NCI-H146 (cell line): ENCODE measurements around the gene PRKCH.

Experiments
- DNase-seq: peaks from one replicate; lab custom pipeline; 2025; lab: John Stamatoyannopoulos, UW

The PRKCH gene

DNA sequence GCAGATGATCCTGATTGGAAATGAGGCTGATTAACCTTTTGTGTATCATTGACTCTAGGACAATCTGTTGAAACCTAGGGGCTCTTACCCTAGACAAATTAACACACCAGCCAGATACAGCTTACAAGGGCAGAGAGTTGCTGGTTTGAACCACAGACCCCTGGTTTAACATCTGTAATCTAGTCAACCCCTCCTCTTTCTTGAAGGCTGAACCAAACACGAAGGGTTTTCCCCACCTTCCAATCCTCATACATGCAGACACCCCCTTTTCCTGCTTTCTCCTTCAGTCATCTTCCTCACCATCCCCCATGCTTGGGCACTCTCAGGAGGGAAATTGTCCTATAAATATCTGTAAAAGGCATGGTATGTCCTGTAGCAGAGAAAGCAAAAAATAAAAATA lies 247.9 kb downstream of the PRKCH start:
- DNase-seq = no peak

DNA sequence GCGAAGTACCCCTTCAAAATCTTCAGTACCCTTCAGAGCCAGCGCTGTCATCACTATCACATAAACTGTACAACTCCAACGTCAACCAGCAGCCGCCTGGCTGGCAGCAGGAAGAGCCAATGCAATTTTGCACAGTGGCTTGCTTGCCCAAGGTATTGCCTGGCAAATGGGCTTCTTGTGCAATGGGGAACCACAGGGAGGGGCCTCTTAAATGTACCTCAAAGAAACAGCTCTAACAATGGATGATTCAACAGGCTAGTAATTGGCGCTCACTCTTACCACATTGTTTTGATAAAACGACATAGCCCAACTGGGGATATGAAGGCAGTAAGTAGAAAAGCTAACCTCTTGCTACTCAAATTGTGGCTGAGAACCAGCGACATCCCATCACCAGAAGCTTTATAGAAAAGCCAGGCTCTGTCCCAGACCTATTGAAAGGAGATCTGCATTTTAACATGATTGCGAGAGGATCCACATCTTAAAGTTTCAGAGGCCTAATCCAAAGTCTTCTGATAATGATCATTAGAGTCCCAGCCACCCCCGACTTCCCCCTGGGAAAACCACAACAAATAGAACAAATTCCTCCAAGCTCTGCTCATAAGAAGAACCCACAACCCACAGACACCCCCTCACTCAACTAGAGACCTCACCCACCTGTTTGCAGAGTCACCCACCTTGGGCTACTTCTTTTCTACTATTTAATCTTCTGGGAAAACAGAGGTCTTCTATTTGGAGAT lies 248.6 kb downstream of the PRKCH start:
- no peak for DNase-seq

DNA sequence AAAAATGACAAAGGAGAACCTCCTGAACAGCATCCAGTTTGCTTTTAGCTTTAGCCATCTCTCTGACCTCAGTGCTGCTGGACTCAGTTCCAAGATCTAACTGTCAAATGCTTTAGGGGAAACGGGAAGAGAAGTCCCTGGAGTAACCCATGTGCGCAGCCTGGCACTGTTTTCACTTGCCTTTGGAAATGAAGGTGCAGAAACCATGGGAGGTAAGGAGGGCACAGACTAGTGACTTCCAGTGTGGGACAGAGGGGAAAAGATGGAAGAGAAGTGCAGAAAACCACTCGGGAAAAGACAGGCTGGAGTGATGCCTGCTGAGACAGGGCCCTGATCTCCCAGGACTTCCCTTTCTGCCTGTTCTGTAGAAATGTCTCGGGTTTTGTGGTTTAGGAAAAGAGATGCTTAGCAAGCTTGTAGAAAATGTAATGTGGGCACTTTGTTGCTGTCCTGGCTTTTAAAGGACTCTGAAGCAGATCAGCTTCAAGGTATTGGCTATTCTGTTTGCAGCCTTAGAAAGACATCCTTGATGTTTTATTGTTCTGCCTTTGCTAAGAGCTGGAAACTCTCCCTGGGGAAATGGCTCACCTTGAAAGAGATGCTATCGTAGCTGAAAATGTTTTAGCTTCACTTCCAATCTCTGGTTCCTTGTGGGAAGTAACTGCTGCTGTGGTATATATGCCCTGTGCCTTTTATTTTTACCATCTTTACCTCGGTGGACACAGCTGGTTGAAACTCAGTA lies 249.3 kb downstream of the PRKCH start:
- DNase-seq = no peak

DNA sequence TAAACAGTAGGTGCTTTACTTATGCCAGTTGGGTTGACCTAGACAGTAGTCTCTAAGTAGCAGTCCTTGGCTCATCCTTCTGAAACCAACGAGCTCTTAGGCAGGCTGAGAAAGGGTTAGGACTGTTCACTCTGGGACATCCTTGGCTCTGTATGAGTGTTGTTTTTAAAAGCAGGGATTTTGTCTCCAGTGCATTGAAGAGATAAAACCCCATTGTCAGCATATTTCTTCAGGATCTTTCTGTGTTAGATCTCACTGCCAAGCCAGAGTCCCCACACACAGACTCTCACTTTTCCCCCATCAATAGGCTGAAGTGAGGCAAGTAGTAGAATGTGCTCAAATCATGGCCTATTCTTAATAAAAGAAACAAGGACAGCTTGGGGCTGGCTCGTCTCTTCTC lies 250.5 kb downstream of the PRKCH start:
- DNase-seq = no peak

DNA sequence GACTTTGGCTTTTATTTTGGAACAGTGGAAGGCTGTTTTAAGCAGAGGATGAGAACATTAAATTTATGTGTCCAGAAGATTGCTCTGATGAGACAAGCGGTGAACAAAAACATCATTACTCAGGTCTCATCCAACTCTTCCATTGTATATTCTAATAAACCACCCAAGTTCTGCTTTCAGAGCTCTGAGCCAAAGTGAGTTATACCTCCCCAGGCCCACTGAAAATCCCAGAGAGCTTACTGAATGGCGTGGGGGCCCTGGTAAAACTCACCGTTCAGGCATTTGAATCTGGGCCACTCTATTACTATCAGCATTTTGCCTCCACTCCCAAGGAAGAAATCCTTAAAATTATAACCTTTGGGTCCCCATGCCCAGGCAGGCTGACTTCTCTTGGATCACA lies 251.9 kb downstream of the PRKCH start:
- no peak for DNase-seq

DNA sequence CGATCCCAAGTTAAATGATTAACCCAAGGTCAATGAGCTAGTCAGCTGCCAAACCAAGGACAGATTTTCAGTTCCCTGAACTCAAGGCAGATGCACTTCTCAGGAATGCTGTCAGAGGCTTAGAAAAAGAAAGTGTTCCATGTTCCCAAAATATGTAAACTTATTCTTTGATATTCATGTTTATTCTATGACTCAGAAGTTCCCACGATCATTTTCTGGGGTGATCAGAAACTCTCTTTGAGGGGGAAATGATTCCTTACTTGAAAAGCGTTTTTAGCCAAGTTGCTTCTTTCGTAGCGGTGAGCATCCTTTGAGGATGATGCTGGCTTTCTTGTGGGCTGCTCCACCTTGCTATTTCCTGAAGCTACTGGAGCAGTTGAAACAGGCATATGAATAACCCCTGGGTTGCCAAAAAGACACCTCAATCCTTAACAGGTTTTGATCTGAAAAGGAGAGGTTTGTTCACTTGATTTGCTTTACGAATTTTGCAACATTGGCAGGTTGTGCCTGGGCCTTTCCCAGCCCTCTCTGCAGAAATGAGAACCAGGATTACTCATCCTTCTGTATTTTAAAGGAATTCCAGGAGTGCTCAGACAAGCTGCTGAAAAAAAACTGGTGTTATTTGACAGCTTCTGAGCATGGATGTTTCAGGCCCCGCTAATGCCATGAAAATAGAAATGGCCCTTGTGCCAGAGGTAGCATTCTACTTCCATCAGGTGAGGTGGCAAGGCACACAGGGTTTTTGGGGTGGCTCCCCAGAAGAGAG lies 252.6 kb downstream of the PRKCH start:
- DNase-seq = no peak

DNA sequence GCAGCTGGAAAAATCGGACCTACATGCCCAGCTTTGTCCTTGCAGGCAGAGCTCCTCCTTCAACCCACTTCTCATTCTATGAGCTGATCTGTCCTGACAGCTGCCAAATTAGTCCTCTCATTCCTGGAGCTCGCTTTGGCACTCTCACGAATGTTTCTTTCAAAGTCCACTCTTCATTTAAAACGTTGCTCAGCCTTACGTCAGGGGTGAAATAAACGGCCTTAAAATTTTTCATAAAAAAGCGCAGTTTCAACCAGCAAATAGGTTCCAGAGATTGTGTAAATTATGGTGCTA lies 253.1 kb downstream of the PRKCH start:
- DNase-seq = no peak

DNA sequence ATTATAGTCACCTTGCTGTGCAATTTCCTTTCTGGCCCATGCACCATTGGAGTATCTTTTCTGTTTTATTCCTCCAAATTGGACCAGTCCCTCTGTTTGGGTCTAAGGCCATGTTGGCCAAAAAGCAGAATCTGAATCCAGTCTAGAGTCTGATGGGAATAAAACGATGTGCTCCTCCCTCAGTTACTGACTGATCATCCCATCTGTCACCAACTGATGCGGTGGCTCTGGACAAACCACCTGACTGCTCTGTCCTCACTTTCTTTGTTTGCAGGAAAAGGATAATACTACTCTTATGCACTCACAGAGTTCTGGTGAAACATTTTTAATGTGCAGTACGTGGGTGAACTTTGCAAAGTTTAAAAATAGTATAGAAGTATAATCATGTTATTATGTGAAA lies 253.7 kb downstream of the PRKCH start:
- no peak for DNase-seq

DNA sequence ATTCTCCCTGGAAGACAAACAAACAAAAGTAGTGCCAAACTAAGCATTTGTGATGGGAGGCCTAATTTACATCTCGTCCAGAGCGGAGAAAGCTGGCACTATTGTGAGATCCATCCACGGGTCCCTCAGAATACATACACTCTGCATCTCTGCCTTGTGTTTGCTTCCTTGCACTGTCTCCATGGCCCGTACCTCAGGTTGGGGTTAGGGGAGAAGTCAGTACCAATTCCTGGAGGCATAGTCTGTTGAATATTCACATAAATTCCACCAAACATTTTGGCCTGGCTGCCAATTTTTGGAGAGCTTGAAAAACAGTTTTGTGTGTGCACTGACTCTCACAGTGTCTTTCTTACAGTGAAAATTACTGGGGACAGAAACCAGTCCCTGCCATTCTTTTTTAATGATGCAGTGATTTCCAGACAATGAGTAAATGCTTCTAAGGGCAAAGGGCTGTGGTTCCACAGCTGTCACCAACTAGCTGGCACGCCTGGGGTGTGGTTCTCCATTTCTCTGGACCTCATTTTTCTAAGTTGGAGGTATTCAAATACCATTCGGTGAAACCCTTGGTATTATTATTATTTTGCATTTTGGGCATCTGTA lies 254.3 kb downstream of the PRKCH start:
- no peak for DNase-seq

DNA sequence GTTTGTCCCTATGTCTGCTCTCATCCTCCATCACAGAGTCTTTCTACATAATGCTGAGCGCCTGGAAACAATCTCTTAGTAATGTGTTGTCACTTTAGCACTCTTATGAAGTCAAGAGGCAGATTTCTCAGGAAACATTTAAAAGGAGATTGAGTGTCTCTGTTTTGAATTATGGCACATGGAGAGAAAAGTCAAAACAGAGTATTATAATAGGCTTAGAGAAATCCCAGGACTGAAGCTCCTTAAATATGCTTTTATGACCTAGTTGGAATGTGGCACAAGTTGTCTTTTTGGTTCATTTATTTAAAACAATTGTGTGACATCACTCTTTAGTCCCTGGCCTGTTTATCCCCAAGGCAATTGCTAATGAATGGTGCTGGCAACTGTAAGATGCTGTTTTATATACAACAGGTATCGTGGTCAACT lies 256.1 kb downstream of the PRKCH start:
- no peak for DNase-seq

DNA sequence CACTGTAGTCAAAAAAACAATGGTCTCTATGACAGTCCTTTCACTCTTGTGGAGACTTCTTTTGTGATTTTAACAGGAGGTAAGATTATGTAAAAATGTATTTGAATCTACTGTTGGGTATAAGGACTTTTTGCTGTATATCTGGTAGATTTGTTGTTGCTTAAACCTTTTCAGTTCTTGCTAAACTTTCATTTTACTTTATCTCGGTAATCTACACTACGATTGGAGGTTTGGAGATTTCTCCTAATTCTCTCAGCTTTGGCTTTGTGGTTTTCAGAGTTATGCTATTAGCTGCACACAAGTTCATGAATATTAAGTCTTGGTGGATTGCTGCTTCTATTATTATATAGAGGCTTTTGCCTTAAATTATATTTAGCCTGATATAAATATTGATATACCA lies 257.4 kb downstream of the PRKCH start:
- DNase-seq = no peak

DNA sequence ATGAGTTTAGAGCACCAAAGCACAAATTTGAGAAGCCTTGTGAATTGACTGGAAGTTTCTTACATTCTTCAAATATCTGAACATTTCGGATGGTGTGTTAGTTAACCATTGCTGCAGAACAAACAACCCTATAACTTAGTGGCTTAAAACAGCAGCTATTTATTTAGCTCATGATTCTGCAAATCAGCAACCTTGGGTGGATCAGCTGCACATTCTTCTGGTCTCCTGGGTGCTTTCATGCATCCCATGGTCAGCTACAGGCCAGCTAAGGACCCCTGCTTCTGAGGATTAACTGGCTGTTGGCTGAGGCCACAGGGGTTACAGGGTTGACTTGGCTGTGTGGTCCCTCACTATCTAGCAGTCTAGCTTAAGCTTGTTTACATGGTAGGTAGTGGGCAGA lies 260.0 kb downstream of the PRKCH start:
- DNase-seq = no peak

DNA sequence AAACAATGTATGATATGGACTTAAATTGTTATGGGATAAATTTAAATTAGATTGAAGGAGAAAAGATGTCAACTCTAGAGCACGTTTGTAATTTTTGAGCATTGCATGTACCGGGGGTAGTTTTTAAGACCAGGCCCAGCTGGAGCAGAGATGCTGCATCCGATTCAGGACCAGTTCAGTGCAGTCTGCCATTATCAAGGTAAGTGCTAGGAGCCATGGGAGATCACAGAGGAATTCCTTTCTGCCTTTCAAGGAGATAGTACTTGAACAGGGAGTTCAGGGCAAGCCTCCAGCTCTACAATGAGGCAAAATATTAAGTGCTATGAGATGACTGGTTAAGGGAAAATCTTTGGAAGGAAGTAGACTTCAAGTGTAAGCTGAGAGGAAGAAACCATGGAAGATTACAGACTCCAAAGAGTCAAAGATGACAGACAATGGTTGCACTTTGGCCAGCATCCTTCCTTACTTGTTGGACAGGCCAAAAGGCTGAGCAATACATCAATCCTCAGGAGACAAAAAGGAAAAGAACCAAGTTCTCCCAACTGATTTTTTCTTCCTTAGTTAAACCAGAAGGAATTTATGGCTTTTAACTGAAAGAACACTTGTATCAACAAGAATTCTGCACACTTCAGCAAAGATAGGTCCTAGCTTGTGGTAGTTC lies 260.7 kb downstream of the PRKCH start:
- DNase-seq = no peak

DNA sequence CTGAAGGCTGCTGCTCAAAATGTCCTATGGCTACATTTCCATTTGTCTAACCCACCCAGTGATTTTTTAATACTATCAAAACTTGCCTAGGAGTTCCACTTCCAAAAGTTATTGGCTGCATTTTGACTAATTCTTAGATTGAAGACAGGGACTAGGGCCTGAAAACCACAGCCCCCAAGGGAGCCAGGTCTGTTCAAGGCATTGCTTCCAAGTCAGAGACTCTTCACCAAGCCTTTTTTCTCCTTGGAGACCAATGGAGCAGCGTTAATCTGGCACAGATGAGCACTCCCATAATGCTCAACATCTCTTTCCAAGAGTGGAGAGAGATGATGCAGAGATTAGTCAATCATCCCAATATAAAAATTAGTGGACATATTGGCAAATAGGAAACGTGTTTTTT lies 261.4 kb downstream of the PRKCH start:
- DNase-seq = no peak

DNA sequence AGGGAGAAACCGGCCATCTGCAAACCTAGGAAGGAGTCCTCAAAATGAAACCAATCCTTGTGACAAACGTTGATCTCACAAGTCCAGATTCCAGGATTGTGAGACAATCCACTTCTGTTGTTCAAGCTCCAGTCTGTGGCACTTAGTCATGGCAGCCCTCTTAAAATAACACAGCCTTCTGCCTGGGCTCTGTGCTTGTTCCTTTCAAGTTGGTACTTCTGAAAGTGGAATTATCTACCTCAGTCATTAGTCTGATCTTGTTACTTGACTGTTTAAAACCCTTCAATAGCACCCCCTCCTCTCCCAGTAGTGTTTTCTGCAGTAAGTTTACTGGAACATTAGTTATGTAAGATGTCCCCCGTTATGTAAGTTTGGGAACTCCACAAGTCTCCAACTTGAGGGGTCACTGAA lies 263.0 kb downstream of the PRKCH start:
- DNase-seq = no peak

DNA sequence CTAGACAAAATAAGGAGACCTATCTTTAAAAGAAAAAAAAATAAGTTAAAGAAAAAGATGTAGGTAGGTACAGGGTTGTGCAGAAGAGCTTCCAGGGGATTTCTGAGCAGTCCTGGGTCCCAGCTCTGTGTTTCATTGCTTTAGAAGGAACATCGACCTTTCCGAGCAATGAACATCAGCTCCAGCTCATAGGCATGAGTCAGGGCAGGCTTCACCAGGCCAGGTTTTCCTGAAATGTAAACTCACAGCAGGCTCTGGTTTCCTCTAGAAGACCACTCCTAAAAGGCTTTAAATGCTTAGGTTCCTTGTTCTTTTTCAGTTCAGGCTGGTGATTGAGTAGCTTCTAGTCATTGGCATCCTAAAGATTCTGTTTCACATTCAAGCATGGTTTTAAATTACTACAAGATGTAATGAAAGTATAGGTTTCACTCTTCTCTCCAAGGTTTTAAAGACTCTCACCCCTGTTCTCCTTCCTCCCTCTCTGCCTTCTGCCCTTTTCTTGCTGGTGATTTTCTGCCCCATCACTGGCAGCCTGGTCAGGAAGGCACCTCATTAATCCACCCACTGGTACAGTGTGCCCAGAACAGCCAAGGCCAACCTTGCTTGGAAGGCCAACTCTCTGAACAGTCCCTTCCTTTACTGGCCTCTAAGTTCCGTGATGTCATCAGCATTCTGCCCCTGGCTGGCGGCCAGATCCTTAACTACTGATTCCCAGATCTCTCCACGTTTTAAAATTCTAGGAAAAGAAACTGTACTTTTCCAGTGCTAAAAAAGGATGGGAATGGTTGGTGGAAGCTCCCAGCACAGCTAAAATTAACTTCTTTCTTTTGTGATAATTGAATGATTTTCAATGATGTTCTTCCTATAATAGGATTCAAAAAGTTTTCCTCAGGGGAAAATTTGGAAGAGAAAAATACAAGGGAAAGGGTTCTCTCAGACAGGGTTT lies 264.5 kb downstream of the PRKCH start:
- no peak for DNase-seq

DNA sequence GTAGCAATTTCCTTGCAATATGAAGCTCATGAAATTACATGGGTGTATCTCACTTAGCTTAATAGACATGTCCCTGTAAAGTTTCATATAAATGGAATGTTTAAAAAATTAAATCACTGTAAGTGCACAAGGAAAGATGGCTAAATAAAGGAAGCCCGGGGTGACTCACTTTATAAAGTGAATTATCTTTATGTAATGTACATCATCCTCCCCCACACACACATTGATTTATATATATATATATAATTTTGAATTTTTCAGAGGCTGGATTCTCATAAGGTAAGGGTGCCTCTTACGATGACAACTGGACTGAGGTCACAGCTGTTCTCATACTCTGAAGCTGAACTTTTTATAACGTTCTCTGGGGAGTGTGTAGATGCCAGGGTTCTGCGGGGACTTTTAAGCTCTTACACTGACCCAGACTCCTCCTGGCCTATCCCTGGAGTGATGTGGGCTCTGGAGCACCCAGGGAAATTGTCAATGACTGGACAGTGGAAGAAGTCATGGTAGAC lies 265.2 kb downstream of the PRKCH start:
- DNase-seq = no peak

DNA sequence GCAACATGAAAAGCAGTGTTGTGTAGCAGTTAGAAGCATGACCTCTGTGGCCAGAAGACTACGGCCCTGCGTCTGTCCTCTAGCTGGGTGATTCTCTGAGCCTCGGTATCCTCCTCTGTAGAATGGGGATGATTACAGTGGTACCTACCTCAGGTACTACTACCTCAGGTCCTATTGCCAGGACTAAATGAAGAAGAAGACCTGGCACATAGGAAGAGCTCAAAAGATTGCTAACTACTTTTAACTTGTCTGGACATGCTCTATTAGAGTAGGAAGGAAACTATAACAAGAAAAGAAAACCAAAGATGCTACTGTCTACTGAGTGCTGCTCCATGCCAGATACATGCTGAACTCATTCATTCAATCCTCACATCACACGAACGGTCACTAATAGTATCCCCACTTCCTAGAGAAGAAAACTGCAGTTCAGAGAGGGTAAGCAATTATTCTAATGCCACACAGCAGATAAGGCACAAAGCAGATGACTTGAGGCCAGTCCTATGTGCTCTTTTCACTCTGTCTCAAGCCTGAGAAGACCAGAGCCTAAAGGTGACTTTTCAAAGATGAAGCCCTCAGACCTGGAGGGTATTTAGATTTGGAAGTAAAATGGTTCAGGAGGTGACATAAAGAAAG lies 265.8 kb downstream of the PRKCH start:
- no peak for DNase-seq

DNA sequence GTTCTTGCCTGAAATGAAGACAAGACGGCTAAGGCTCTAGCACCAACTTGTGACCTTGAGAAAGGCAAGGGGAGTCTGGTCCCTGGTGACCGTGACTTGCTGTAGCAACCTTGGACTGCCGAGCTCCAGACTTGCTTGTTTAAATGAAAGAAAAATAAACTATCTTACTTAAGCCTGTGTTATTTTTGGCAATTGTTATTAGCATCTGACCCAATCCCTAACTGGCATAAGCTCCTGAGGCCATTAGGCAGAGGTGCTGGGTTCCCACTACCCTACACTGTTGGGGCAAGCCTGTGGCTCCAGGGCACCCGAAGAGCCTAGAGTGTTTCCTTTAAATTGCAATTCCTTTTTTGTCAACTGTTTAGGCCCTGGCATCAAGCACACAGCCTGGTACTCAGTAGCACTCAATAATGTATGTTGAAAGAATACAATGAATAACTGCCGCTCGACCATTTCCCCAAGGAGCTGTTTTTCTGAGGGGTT lies 267.1 kb downstream of the PRKCH start:
- no peak for DNase-seq
